ENCODE results near the gene LCN1.

The LCN1 gene

GRCh38 chr9:135500525-135501260 lies 20.5 kb upstream of the LCN1 start, which contains the start of gene MRPS2:
MRPS2 (plus strand) TSS chr9:135500682; CDS start chr9:135500711, 29 bp downstream.
- Histone ChIP-seq H3K9me3 (ENCODE audit: insufficient read depth, low read depth, low read length) (no peaks in the 10 kb centered on the region), H2AFZ (ENCODE audit: low read length) (peak within 1 kb of the TSS; percentile 90), H3K4me1 (ENCODE audit: insufficient read depth, low read length, poor library complexity, severe bottlenecking) (peaks cover 10% of the 10 kb centered on the region), H3K36me3 (ENCODE audit: insufficient read depth, low read length) (peaks cover 24% of the 10 kb centered on the region; the same call in 1 of the 2 replicates), H4K20me1 (ENCODE audit: insufficient read depth, low read length, poor library complexity, severe bottlenecking) (peaks cover 34% of the 10 kb centered on the region), H3K4me2 (ENCODE audit: low read depth, low read length, poor library complexity, severe bottlenecking) (peak within 1 kb of the TSS; percentile 89), H3K27me3 (ENCODE audit: insufficient read depth, low read length, poor library complexity, severe bottlenecking) (peaks cover 3% of the 10 kb centered on the region), H3K9ac (ENCODE audit: low read depth, low read length, poor library complexity, severe bottlenecking) (peak within 1 kb of the TSS; percentile 98), H3K9me2 (replicated peaks; ENCODE audit: low read depth, low read length) (no peaks in the 10 kb centered on the region), H3F3A (ENCODE audit: low read depth) (no peaks in the 10 kb centered on the region), H3K4me3 (ENCODE audit: low read length, poor library complexity, severe bottlenecking) (peak within 1 kb of the TSS; percentile 74), H3K79me2 (ENCODE audit: insufficient read depth, low read length) (peaks cover 24% of the 10 kb centered on the region)
- peak; percentile 68 for TF ChIP-seq CTCF (conservative IDR thresholded peaks at IDR 0.05; ENCODE audit: low read length)
- no peak for TF ChIP-seq EZH2phosphoT487 (IDR thresholded peaks at IDR 0.05; ENCODE audit: borderline replicate concordance)

- no peaks in the 10 kb centered on the region for H3F3A ChIP-seq (ENCODE audit: low read depth)
- H3K4me2 ChIP-seq (ENCODE audit: low read depth, low read length, poor library complexity, severe bottlenecking): peak overlapping the region; percentile 89
- H3K36me3 ChIP-seq (ENCODE audit: insufficient read depth, low read length): peaks cover 24% of the 10 kb centered on the region; the same call in 1 of the 2 replicates
- H4K20me1 ChIP-seq (ENCODE audit: insufficient read depth, low read length, poor library complexity, severe bottlenecking): peaks cover 34% of the 10 kb centered on the region
- H2AFZ ChIP-seq (ENCODE audit: low read length): peak overlapping the region; percentile 90; the same call in 1 of the 2 replicates
- no peak for TF ChIP-seq CTCF (conservative IDR thresholded peaks at IDR 0.05; ENCODE audit: low read length)
- no peak for TF ChIP-seq EZH2phosphoT487 (IDR thresholded peaks at IDR 0.05; ENCODE audit: borderline replicate concordance)
- H3K9ac ChIP-seq (ENCODE audit: low read depth, low read length, poor library complexity, severe bottlenecking): peak overlapping the region; percentile 98
- no peaks in the 10 kb centered on the region for H3K9me3 ChIP-seq (ENCODE audit: insufficient read depth, low read depth, low read length)
- peaks cover 24% of the 10 kb centered on the region for H3K79me2 ChIP-seq (ENCODE audit: insufficient read depth, low read length)
- peaks cover 10% of the 10 kb centered on the region for H3K4me1 ChIP-seq (ENCODE audit: insufficient read depth, low read length, poor library complexity, severe bottlenecking)
- no peaks in the 10 kb centered on the region for H3K9me2 ChIP-seq (replicated peaks; ENCODE audit: low read depth, low read length)
- H3K27me3 ChIP-seq (ENCODE audit: insufficient read depth, low read length, poor library complexity, severe bottlenecking): peaks cover 3% of the 10 kb centered on the region
- peak overlapping the region; percentile 74 for H3K4me3 ChIP-seq (ENCODE audit: low read length, poor library complexity, severe bottlenecking)
Observed at GRCh38 chr9:135501261-135502167, 19.7 kb upstream of the LCN1 start.

GRCh38 chr9:135502168-135502872 lies 18.9 kb upstream of the LCN1 start:
- peaks cover 10% of the 10 kb centered on the region for H3K4me1 ChIP-seq (ENCODE audit: insufficient read depth, low read length, poor library complexity, severe bottlenecking)
- H3K9ac ChIP-seq (ENCODE audit: low read depth, low read length, poor library complexity, severe bottlenecking): peak overlapping the region; percentile 98
- peak overlapping the region; percentile 89 for H3K4me2 ChIP-seq (ENCODE audit: low read depth, low read length, poor library complexity, severe bottlenecking)
- no peaks in the 10 kb centered on the region for H3K9me2 ChIP-seq (replicated peaks; ENCODE audit: low read depth, low read length)
- no peaks in the 10 kb centered on the region for H3K9me3 ChIP-seq (ENCODE audit: insufficient read depth, low read depth, low read length)
- TF ChIP-seq CTCF (conservative IDR thresholded peaks at IDR 0.05; ENCODE audit: low read length) (no peak), EZH2phosphoT487 (IDR thresholded peaks at IDR 0.05; ENCODE audit: borderline replicate concordance) (no peak)
- no peak overlapping the region for H2AFZ ChIP-seq (ENCODE audit: low read length)
- H3F3A ChIP-seq (ENCODE audit: low read depth): no peaks in the 10 kb centered on the region
- peaks cover 34% of the 10 kb centered on the region for H4K20me1 ChIP-seq (ENCODE audit: insufficient read depth, low read length, poor library complexity, severe bottlenecking)
- H3K27me3 ChIP-seq (ENCODE audit: insufficient read depth, low read length, poor library complexity, severe bottlenecking): peaks cover 3% of the 10 kb centered on the region
- peaks cover 24% of the 10 kb centered on the region; the same call in 1 of the 2 replicates for H3K36me3 ChIP-seq (ENCODE audit: insufficient read depth, low read length)
- peak overlapping the region; percentile 74 for H3K4me3 ChIP-seq (ENCODE audit: low read length, poor library complexity, severe bottlenecking)
- peaks cover 24% of the 10 kb centered on the region for H3K79me2 ChIP-seq (ENCODE audit: insufficient read depth, low read length)
